GM23338 (cell line): ENCODE data around the gene SLFN12. TPM values are rescaled to one million over a fixed set of nuclear protein-coding genes. Genes with fewer than 3 reads are reported as not detected.

ENCODE experiments used
- ATAC-seq: fragments of 200-7000 bp; cut with Tn5 transposase; 3 replicates; pipeline ENCODE4 v1.9.1; 2020
- DNase-seq: peaks from one replicate; pipeline ENCODE4 v3.0.0-alpha.2; 2015; ENCODE audit warnings: low spot score
- H2AFZ ChIP-seq: fragments of 200-600 bp; sonication (generic); 2 replicates; pipeline ENCODE4 v1.8.0; 2016; ENCODE audit warnings: antibody characterized with exemption, mild to moderate bottlenecking, moderate library complexity
- H3F3A ChIP-seq: fragments of 200-600 bp; sonication (generic); replicated peaks from 2 replicates; pipeline ENCODE4 v1.8.0; 2017; ENCODE audit warnings: antibody characterized with exemption, mixed run types, low read depth
- H3K27ac ChIP-seq: fragments of 200-600 bp; sonication (generic); 2 replicates; pipeline ENCODE4 v1.6.1; 2016; ENCODE audit warnings: low read depth
- H3K27me3 ChIP-seq: fragments of 200-600 bp; sonication (generic); 2 replicates; pipeline ENCODE4 v1.8.0; 2016; ENCODE audit warnings: mild to moderate bottlenecking, mixed run types, moderate library complexity; ENCODE audit not compliant: insufficient read depth
- H3K36me3 ChIP-seq: fragments of 200-600 bp; sonication (generic); 2 replicates; pipeline ENCODE4 v1.8.0; 2016; ENCODE audit warnings: mild to moderate bottlenecking; ENCODE audit not compliant: insufficient read depth
- H3K4me1 ChIP-seq: fragments of 200-600 bp; sonication (generic); 2 replicates; pipeline ENCODE4 v1.8.0; 2016; ENCODE audit warnings: mild to moderate bottlenecking, moderate library complexity; ENCODE audit not compliant: insufficient read depth
- H3K4me2 ChIP-seq: fragments of 200-600 bp; sonication (generic); 2 replicates; pipeline ENCODE4 v1.7.1; 2017; ENCODE audit warnings: mixed run types
- H3K4me3 ChIP-seq: fragments of 200-600 bp; sonication (generic); 2 replicates; pipeline ENCODE4 v1.6.1; 2016; ENCODE audit warnings: mixed run types
- H3K79me2 ChIP-seq: fragments of 200-600 bp; sonication (generic); replicated peaks from 2 replicates; pipeline ENCODE4 v1.8.0; 2017; ENCODE audit warnings: mild to moderate bottlenecking; ENCODE audit not compliant: insufficient read depth
- H3K9me2 ChIP-seq: fragments of 200-600 bp; sonication (generic); 2 replicates; pipeline ENCODE4 v1.8.0; 2017; ENCODE audit not compliant: insufficient read depth
- H4K20me1 ChIP-seq: fragments of 200-600 bp; sonication (generic); replicated peaks from 2 replicates; pipeline ENCODE4 v1.8.0; 2017; ENCODE audit warnings: mild to moderate bottlenecking; ENCODE audit not compliant: insufficient read depth
- H3K27ac Mint-ChIP-seq: 2 replicates; pipeline ENCODE4 v1.8.0; 2020; ENCODE audit warnings: inconsistent platforms, mild to moderate bottlenecking, moderate library complexity, mixed read lengths
- H3K27me3 Mint-ChIP-seq: 3 replicates; pipeline ENCODE4 v1.8.0; 2022; ENCODE audit warnings: low read depth, mild to moderate bottlenecking, moderate library complexity, mixed read lengths, inconsistent platforms; ENCODE audit not compliant: insufficient read depth, poor library complexity
- H3K36me3 Mint-ChIP-seq: 3 replicates; pipeline ENCODE4 v1.8.0; 2021; ENCODE audit warnings: low read depth, mild to moderate bottlenecking, inconsistent platforms, moderate library complexity, mixed read lengths
- H3K4me1 Mint-ChIP-seq: 3 replicates; pipeline ENCODE4 v1.8.0; 2020; ENCODE audit warnings: mild to moderate bottlenecking, inconsistent platforms, mixed read lengths
- H3K4me3 Mint-ChIP-seq: 3 replicates; pipeline ENCODE4 v1.8.0; 2021; ENCODE audit warnings: moderate library complexity, mild to moderate bottlenecking, inconsistent platforms, mixed read lengths
- H3K9me3 Mint-ChIP-seq: 3 replicates; pipeline ENCODE4 v1.8.0; 2020; ENCODE audit warnings: moderate library complexity, mild to moderate bottlenecking, inconsistent platforms, mixed read lengths
- EZH2 ChIP-seq: fragments of 200-600 bp; sonication (generic); IDR thresholded peaks from one replicate; pipeline ENCODE4 v1.8.0; 2017; ENCODE audit warnings: antibody characterized with exemption, mild to moderate bottlenecking, low read depth; ENCODE audit not compliant: unreplicated experiment
- EZH2phosphoT487 ChIP-seq: fragments of 200-600 bp; sonication (generic); IDR thresholded peaks from one replicate; pipeline ENCODE4 v1.8.1; 2018; ENCODE audit warnings: antibody characterized with exemption; ENCODE audit not compliant: unreplicated experiment
- JUNB ChIP-seq: IDR thresholded peaks from one replicate; pipeline ENCODE4 v1.6.1; 2016; ENCODE audit warnings: antibody characterized with exemption; ENCODE audit not compliant: unreplicated experiment
- NANOG ChIP-seq: IDR thresholded peaks from 2 replicates; pipeline ENCODE4 v1.6.1; 2016; ENCODE audit warnings: antibody characterized with exemption, borderline replicate concordance
- POLR2AphosphoS5 ChIP-seq: IDR thresholded peaks from 2 replicates; pipeline ENCODE4 v1.6.1; 2016; ENCODE audit warnings: antibody characterized with exemption, low read depth
- ZNF114 ChIP-seq: fragments of 250-450 bp; sonication (Bioruptor Pico); IDR thresholded peaks from 2 replicates; pipeline ENCODE4 v1.5.0; 2020; ENCODE audit warnings: mild to moderate bottlenecking, moderate library complexity
- ZNF331 ChIP-seq: fragments of 250-450 bp; sonication (Bioruptor Pico); IDR thresholded peaks from 2 replicates; pipeline ENCODE4 v1.5.0; 2020; ENCODE audit warnings: low read depth, mild to moderate bottlenecking, moderate library complexity
- long read RNA-seq: library from polyadenylated mRNA; unstranded; transcript quantifications from one replicate; pipeline ENCODE4 v2.0.0, GENCODE V29; 2020; ENCODE audit not compliant: unreplicated experiment
- polyA plus RNA-seq: library from polyadenylated mRNA; unstranded; fragments of >200 nt; fragmentation: Nextera tagmentation; extraction: Ambion mirVana; gene quantifications from 2 replicates; pipeline ENCODE4 v1.2.1, GENCODE V29; 2016
- total RNA-seq: library from RNA; depleted of rRNA; stranded (reverse); fragments of >200 nt; shearing (Covaris generic); gene quantifications from 2 replicates; pipeline ENCODE4 v1.2.3, GENCODE V29; 2014; rRNA removed
- TF ChIP-seq, protein P1 (sequence below): IDR thresholded peaks from one replicate; pipeline ENCODE4 v1.6.1; 2018; ENCODE audit warnings: antibody characterized with exemption; ENCODE audit not compliant: unreplicated experiment
- TF ChIP-seq, protein P2 (sequence below), 2 experiments: fragments of 200-600 bp in 1 of 2; sonication (generic) in 1 of 2; conservative IDR thresholded peaks; 2 replicates each; pipeline versions ENCODE4 v1.5.1 to v1.6.1; 2016 to 2017; ENCODE audit warnings: antibody characterized with exemption in 2 of 2, low read depth in 2 of 2, mild to moderate bottlenecking in 2 of 2, moderate library complexity in 1 of 2

SLFN12 gene
- 6.1 and 9.2 TPM in 2 replicates for total RNA-seq
- 3.5 and 4.8 TPM in 2 replicates for polyA plus RNA-seq
- long read RNA-seq, partial matches to known transcripts: 3 of 6 reads
- long read RNA-seq, other reads (novel, unspliced or antisense): 2 of 6 reads

DNA sequence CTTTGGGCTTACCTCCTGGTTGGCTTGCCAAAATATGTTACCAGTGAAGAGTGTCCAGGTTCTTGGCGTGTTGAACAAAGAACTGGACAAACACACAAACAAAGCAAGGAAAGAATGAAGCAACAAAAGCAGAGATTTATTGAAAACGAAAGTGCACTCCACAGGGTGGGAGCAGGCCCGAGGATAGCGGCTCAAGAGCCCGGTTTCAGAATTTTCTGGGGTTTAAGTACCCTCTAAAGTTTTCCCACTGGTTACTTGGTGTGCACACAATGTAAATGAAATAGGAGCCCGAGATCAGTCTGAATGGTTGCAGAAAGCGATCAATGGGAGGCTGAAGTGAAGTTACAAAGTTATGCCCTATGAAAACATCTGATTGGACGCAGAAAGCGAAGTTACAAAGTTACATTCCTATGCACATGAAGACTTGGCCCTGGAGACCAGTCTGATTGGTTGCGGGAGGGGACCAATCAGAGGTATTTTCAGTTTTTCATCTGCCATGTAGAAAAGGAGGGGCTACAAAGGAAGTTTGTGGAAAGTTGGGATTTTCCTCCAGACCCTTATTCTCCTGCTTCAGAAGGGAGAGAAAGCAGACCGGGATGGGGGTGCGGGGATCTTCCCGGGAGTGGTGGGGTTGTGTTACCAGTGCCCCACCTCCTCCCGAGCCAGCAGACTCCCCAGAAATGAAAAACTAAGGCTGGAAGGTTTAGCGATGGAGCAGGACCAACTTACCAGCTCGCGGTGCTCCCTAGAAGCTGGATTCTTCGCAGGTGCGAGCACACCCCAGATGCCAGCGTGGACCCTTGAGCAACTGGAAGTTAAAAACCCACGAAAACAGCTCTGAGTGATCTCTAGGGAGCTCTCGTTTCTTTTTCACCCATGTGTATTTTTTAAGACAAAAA is at the start of gene SLFN12:
TSS of gene SLFN12 (minus strand) at position 325 of the 899 bp plus-strand sequence. CDS start 9,472 bp downstream, outside the sequence.
- Histone ChIP-seq H3F3A (no peaks in the 10 kb centered on the region), H3K36me3 (no peaks in the 10 kb centered on the region), H3K4me1 (peaks cover 32% of the 10 kb centered on the region), H2AFZ (no peak within 1 kb of the TSS), H3K27me3 (peaks cover 84% of the 10 kb centered on the region), H3K27ac (peak within 1 kb of the TSS; percentile 81), H4K20me1 (no peaks in the 10 kb centered on the region), H3K4me2 (peak within 1 kb of the TSS; percentile 76), H3K4me3 (peak within 1 kb of the TSS; percentile 48), H3K9me2 (no peaks in the 10 kb centered on the region), H3K79me2 (no peaks in the 10 kb centered on the region; the same call in 1 of the 2 replicates)
- Mint-ChIP-seq H3K27me3 (peaks cover 58% of the 10 kb centered on the region), H3K9me3 (no peaks in the 10 kb centered on the region), H3K4me3 (peak within 1 kb of the TSS; percentile 79), H3K4me1 (peaks cover 73% of the 10 kb centered on the region), H3K36me3 (no peaks in the 10 kb centered on the region), H3K27ac (peak within 1 kb of the TSS; percentile 85)
- TF ChIP-seq, protein P1, sequence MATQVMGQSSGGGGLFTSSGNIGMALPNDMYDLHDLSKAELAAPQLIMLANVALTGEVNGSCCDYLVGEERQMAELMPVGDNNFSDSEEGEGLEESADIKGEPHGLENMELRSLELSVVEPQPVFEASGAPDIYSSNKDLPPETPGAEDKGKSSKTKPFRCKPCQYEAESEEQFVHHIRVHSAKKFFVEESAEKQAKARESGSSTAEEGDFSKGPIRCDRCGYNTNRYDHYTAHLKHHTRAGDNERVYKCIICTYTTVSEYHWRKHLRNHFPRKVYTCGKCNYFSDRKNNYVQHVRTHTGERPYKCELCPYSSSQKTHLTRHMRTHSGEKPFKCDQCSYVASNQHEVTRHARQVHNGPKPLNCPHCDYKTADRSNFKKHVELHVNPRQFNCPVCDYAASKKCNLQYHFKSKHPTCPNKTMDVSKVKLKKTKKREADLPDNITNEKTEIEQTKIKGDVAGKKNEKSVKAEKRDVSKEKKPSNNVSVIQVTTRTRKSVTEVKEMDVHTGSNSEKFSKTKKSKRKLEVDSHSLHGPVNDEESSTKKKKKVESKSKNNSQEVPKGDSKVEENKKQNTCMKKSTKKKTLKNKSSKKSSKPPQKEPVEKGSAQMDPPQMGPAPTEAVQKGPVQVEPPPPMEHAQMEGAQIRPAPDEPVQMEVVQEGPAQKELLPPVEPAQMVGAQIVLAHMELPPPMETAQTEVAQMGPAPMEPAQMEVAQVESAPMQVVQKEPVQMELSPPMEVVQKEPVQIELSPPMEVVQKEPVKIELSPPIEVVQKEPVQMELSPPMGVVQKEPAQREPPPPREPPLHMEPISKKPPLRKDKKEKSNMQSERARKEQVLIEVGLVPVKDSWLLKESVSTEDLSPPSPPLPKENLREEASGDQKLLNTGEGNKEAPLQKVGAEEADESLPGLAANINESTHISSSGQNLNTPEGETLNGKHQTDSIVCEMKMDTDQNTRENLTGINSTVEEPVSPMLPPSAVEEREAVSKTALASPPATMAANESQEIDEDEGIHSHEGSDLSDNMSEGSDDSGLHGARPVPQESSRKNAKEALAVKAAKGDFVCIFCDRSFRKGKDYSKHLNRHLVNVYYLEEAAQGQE: no peak
- TF ChIP-seq JUNB: peak; percentile 26
- DNase-seq (peak; percentile 94), ATAC-seq (peak; percentile 65)

GRCh38 chr17:35479271-35479670 is 47.0 kb upstream of the SLFN12 start:
- Histone ChIP-seq H3K4me2 (no peak overlapping the region), H3K9me2 (no peaks in the 10 kb centered on the region), H2AFZ (no peak overlapping the region), H3F3A (no peaks in the 10 kb centered on the region), H4K20me1 (no peaks in the 10 kb centered on the region), H3K79me2 (no peaks in the 10 kb centered on the region), H3K27me3 (peaks cover 93% of the 10 kb centered on the region), H3K4me3 (no peak overlapping the region), H3K27ac (no peak overlapping the region), H3K4me1 (no peaks in the 10 kb centered on the region), H3K36me3 (no peaks in the 10 kb centered on the region)
- H3K9me3 Mint-ChIP-seq: peaks cover 15% of the 10 kb centered on the region
- no peak overlapping the region for H3K4me3 Mint-ChIP-seq
- DNase-seq: no peak
- no peak overlapping the region for H3K27ac Mint-ChIP-seq
- no peaks in the 10 kb centered on the region for H3K4me1 Mint-ChIP-seq
- TF ChIP-seq ZNF331: no peak
- TF ChIP-seq JUNB: no peak
- no peak for TF ChIP-seq EZH2
- TF ChIP-seq NANOG: no peak
- TF ChIP-seq POLR2AphosphoS5: no peak
- no peak for TF ChIP-seq ZNF114 (CRISPR knock-in tag)
- TF ChIP-seq, protein P2, sequence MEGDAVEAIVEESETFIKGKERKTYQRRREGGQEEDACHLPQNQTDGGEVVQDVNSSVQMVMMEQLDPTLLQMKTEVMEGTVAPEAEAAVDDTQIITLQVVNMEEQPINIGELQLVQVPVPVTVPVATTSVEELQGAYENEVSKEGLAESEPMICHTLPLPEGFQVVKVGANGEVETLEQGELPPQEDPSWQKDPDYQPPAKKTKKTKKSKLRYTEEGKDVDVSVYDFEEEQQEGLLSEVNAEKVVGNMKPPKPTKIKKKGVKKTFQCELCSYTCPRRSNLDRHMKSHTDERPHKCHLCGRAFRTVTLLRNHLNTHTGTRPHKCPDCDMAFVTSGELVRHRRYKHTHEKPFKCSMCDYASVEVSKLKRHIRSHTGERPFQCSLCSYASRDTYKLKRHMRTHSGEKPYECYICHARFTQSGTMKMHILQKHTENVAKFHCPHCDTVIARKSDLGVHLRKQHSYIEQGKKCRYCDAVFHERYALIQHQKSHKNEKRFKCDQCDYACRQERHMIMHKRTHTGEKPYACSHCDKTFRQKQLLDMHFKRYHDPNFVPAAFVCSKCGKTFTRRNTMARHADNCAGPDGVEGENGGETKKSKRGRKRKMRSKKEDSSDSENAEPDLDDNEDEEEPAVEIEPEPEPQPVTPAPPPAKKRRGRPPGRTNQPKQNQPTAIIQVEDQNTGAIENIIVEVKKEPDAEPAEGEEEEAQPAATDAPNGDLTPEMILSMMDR (conservative IDR thresholded peaks at IDR 0.05; ENCODE audit: low read depth in 2 of 2): no peak
- no peak for TF ChIP-seq EZH2phosphoT487
- ATAC-seq: no peak
- H3K36me3 Mint-ChIP-seq: no peaks in the 10 kb centered on the region
- peaks cover 24% of the 10 kb centered on the region for H3K27me3 Mint-ChIP-seq
